Vagina (tissue), 2 donors: ENCODE results near the gene GSPT1. TPM values are rescaled to one million over a fixed set of nuclear protein-coding genes. Genes with fewer than 3 reads are reported as not detected.

Experiments used
- DNase-seq, 2 donors: peaks; one replicate each; pipeline ENCODE4 v3.0.0-alpha.2; 2017; ENCODE audit errors: extremely low spot score in 2 of 2
- H3K27ac ChIP-seq: fragments of 200-600 bp; sonication (generic); one replicate; pipeline ENCODE4 v1.5.1; 2019
- H3K27me3 ChIP-seq: fragments of 200-600 bp; sonication (generic); one replicate; pipeline ENCODE4 v1.5.1; 2019
- H3K36me3 ChIP-seq, 2 donors: fragments of 200-600 bp; sonication (generic); one replicate each; pipeline ENCODE4 v1.5.1; 2017 to 2019
- H3K4me1 ChIP-seq: fragments of 200-600 bp; sonication (generic); one replicate; pipeline ENCODE4 v1.5.1; 2019
- H3K4me3 ChIP-seq, 2 donors: fragments of 200-600 bp; sonication (generic); 1 replicate in 1 of 2; 2 replicates in 1 of 2; pipeline ENCODE4 v1.5.1; 2016 to 2019
- H3K9me3 ChIP-seq: fragments of 200-600 bp; sonication (generic); one replicate; pipeline ENCODE4 v1.5.1; 2019
- POLR2A ChIP-seq, 2 donors: fragments of 450-650 bp; IDR thresholded peaks; one replicate each; pipeline ENCODE4 v1.6.1; 2017; ENCODE audit warnings: antibody characterized with exemption in 2 of 2, mild to moderate bottlenecking in 2 of 2, moderate library complexity in 2 of 2
- POLR2AphosphoS5 ChIP-seq, 2 donors: sonication (generic); formaldehyde crosslinking; IDR thresholded peaks; one replicate each; pipeline ENCODE4 v1.9.0; 2017; ENCODE audit warnings: antibody characterized with exemption in 2 of 2, mild to moderate bottlenecking in 2 of 2, low read depth in 1 of 2; ENCODE audit not compliant: insufficient read depth in 1 of 2
- intact Hi-C: fragments of 100-400 bp; cut with DNase I; formaldehyde crosslinking; loops from one replicate; pipeline ENCODE4 v1.15.1; 2023
- total RNA-seq: library from RNA; depleted of rRNA; stranded (reverse); fragments of >200 nt; gene quantifications from one replicate; pipeline ENCODE4 v1.2.3, GENCODE V29; 2016
- TF ChIP-seq, protein P1 (sequence below), 3 experiments: fragments of 450-650 bp in 2 of 3; fragments of 200-600 bp in 1 of 3; sonication (generic) in 1 of 3; IDR thresholded peaks; one replicate each; pipeline ENCODE4 v1.5.1; 2017 to 2019; ENCODE audit warnings: antibody characterized with exemption in 3 of 3, mild to moderate bottlenecking in 2 of 3, moderate library complexity in 2 of 3

GSPT1 gene
- total RNA-seq, 1 donor from 2014 or later: 56.0 TPM

DNA sequence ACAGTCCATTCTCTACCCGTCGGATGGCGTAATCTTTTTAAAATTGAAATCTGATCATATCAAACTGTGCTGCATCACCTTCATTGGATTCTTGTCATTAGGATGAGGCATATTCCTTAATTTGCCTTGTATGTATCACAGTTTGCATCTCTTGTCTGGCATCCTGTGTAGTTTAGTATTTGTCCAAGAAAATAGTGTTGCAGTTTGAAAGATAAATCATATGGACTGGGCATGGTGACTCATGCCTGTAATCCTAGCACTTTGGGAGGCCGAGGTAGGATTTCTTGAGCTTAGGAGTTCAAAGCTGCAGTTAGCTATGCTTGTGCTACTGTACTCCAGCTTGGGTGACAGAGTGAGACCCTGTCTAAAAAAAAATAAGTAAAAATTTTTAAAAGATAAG is 58.6 kb downstream of the GSPT1 start:
- H3K4me1 ChIP-seq: peaks cover 29% of the 10 kb centered on the region
- no peak overlapping the region for H3K4me3 ChIP-seq

DNA sequence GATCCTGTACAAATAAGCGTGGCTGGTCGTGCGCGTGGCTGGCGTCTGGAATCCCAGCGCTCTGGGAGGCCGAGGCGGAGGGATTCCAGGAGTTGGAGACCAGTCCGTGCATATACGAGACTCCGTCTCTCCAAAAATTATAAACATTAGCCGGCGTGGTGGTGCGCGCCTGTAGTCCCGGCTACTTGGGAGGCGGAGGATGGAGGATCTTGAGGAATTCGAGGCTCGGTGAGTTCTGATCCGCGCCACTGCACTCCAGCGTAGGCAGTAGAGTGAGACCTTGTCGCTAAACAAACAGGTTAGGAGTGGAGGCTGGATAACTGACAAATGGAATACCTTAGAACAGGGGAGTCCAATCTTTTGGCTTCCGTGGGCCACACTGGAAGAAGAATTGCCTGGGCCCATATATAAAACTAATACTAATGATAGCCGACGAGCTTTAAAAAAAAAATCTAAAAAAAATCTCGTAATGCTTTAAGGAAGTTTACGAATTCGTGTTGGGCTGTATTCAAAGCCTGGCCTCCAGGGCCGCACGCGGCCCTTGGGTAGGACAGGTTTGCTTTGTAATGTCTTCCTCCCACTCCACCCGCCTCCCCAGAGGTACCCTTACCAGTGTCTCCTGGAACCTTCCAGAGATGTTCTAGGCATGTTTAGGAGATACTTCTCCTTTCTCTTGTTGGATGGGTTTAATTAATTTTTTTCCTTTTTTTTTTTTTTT is 63.5 kb downstream of the GSPT1 start:
- Histone ChIP-seq H3K27ac (peak overlapping the region; percentile 82), H3K36me3 (peaks cover 0 to 16% of the 10 kb centered on the region in 2 donors), H3K4me1 (peaks cover 53% of the 10 kb centered on the region), H3K9me3 (no peaks in the 10 kb centered on the region), H3K4me3 (peak overlapping the region; percentile 92 to 94), H3K27me3 (no peaks in the 10 kb centered on the region)
- DNase-seq: no peak
- intact Hi-C loops: loop anchor here (10.0 kb wide), 1 partner anchor 63 kb away; the partner anchor contains the start of gene GSPT1
- no peak for TF ChIP-seq POLR2A (IDR thresholded peaks at IDR 0.05)
- TF ChIP-seq POLR2AphosphoS5 (IDR thresholded peaks at IDR 0.05; ENCODE audit: insufficient read depth in 1 of 2, low read depth in 1 of 2): no peak
- TF ChIP-seq, protein P1, sequence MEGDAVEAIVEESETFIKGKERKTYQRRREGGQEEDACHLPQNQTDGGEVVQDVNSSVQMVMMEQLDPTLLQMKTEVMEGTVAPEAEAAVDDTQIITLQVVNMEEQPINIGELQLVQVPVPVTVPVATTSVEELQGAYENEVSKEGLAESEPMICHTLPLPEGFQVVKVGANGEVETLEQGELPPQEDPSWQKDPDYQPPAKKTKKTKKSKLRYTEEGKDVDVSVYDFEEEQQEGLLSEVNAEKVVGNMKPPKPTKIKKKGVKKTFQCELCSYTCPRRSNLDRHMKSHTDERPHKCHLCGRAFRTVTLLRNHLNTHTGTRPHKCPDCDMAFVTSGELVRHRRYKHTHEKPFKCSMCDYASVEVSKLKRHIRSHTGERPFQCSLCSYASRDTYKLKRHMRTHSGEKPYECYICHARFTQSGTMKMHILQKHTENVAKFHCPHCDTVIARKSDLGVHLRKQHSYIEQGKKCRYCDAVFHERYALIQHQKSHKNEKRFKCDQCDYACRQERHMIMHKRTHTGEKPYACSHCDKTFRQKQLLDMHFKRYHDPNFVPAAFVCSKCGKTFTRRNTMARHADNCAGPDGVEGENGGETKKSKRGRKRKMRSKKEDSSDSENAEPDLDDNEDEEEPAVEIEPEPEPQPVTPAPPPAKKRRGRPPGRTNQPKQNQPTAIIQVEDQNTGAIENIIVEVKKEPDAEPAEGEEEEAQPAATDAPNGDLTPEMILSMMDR (IDR thresholded peaks at IDR 0.05): no peak

More for the DNA sequence above, 58.6 kb downstream of the GSPT1 start:
- TF ChIP-seq POLR2A (IDR thresholded peaks at IDR 0.05) (no peak), POLR2AphosphoS5 (IDR thresholded peaks at IDR 0.05; ENCODE audit: insufficient read depth in 1 of 2, low read depth in 1 of 2) (no peak)
- TF ChIP-seq, protein P1 (IDR thresholded peaks at IDR 0.05): no peak
- no peaks in the 10 kb centered on the region for H3K27me3 ChIP-seq
- no peak overlapping the region for H3K27ac ChIP-seq
- no peaks in the 10 kb centered on the region for H3K36me3 ChIP-seq
- DNase-seq: no peak
- intact Hi-C loops: loop anchor here (10.0 kb wide), 1 partner anchor 58 kb away; the partner anchor contains the start of gene GSPT1
- H3K9me3 ChIP-seq: no peaks in the 10 kb centered on the region

- H3K9me3 ChIP-seq: no peaks in the 10 kb centered on the region
- TF ChIP-seq, protein P1 (IDR thresholded peaks at IDR 0.05): no peak
- TF ChIP-seq POLR2A (IDR thresholded peaks at IDR 0.05): peak in 1 of 2 donors; percentile 80
- TF ChIP-seq POLR2AphosphoS5 (IDR thresholded peaks at IDR 0.05; ENCODE audit: insufficient read depth in 1 of 2, low read depth in 1 of 2): peak; percentile 97 to 99
- H3K36me3 ChIP-seq: peaks cover 0 to 23% of the 10 kb centered on the region in 2 donors
- H3K27me3 ChIP-seq: no peaks in the 10 kb centered on the region
- H3K27ac ChIP-seq: peak within 1 kb of the TSS; percentile 82
- intact Hi-C loops: loop anchor here (10.0 kb wide), 1 partner anchor 63 kb away; the partner anchor contains the start of gene GSPT1
- DNase-seq: peak; percentile 92 to 98
- peak within 1 kb of the TSS; percentile 92 to 94 for H3K4me3 ChIP-seq
- peaks cover 53% of the 10 kb centered on the region for H3K4me1 ChIP-seq
These were observed 64.3 kb downstream of the GSPT1 start, which contains the start of gene RSL1D1 for GRCh38 chr16:11851294-11852091. Gene RSL1D1 (minus strand): TSS chr16:11851542. CDS start chr16:11851512, 30 bp downstream.

DNA sequence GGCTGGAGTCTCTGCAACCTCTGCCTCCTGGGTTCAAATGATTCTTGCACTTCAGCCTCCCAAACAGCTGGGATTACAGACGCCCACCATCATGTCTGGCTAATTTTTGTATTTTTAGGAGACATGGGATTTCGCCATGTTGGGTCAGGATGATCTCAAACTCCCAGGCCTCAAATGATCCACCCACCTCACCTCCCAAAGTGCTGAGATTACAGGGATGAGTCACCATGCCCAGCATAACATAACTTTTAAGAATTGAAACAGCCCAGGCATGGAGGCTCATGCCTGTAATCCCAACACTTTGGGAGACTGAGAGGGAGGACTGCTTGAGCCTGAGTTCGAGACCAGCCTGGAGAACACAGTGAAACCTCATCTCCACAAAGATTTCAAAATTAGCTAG is 66.9 kb downstream of the GSPT1 start:
- no peak for TF ChIP-seq POLR2AphosphoS5 (IDR thresholded peaks at IDR 0.05; ENCODE audit: insufficient read depth in 1 of 2, low read depth in 1 of 2)
- TF ChIP-seq POLR2A (IDR thresholded peaks at IDR 0.05): no peak
- TF ChIP-seq, protein P1 (IDR thresholded peaks at IDR 0.05): no peak
- Histone ChIP-seq H3K4me1 (peaks cover 44% of the 10 kb centered on the region), H3K4me3 (no peak overlapping the region), H3K36me3 (peaks cover 0 to 50% of the 10 kb centered on the region in 2 donors), H3K9me3 (no peaks in the 10 kb centered on the region), H3K27ac (no peak overlapping the region), H3K27me3 (no peaks in the 10 kb centered on the region)
- intact Hi-C loops: no loop called here
- DNase-seq: no peak
